WTC11 (cell line): Measurements from ENCODE around the gene MRPL34. TPM values are rescaled to one million over a fixed set of nuclear protein-coding genes. Genes with fewer than 3 reads are reported as not detected.

ENCODE experiments used
- ATAC-seq: fragments of 200-7000 bp; cut with Tn5 transposase; 2 replicates; pipeline ENCODE4 v1.10.0; 2021; ENCODE audit warnings: mild to moderate bottlenecking, moderate library complexity
- CTCF ChIA-PET: fragments of 300-600 bp; sonication (Branson Sonifier 250); formaldehyde crosslinking; loops from one replicate; lab custom pipeline; 2021; ENCODE audit warnings: antibody characterized with exemption; lab: Charles Lee
- POLR2A ChIA-PET: fragments of 350-600 bp; sonication (Branson Sonifier 250); formaldehyde crosslinking; loops from one replicate; lab custom pipeline; 2021; ENCODE audit warnings: antibody characterized with exemption; lab: Charles Lee
- DNase-seq: peaks from one replicate; pipeline ENCODE4 v3.0.0; 2021; ENCODE audit warnings: low spot score
- H3K27ac Mint-ChIP-seq: 2 replicates; pipeline ENCODE4 v1.8.0; 2021; ENCODE audit warnings: mixed read lengths
- H3K27me3 Mint-ChIP-seq: 2 replicates; pipeline ENCODE4 v1.8.0; 2021; ENCODE audit warnings: low read depth, mild to moderate bottlenecking, moderate library complexity, mixed read lengths
- H3K36me3 Mint-ChIP-seq: 2 replicates; pipeline ENCODE4 v1.8.0; 2021; ENCODE audit warnings: mixed read lengths
- H3K4me1 Mint-ChIP-seq: 2 replicates; pipeline ENCODE4 v1.8.0; 2022; ENCODE audit warnings: mixed read lengths
- H3K4me3 Mint-ChIP-seq: 2 replicates; pipeline ENCODE4 v1.8.0; 2021; ENCODE audit warnings: mild to moderate bottlenecking, moderate library complexity, mixed read lengths
- H3K9me3 Mint-ChIP-seq: 2 replicates; pipeline ENCODE4 v1.8.0; 2021; ENCODE audit warnings: mixed read lengths
- ARID4B ChIP-seq: sonication (generic); formaldehyde crosslinking; IDR thresholded peaks from 2 replicates; pipeline ENCODE4 v1.8.0; 2023; ENCODE audit warnings: missing genetic modification reagents, mild to moderate bottlenecking, borderline replicate concordance
- CREB1 ChIP-seq: sonication (generic); formaldehyde crosslinking; IDR thresholded peaks from 2 replicates; pipeline ENCODE4 v1.8.0; 2023; ENCODE audit warnings: mild to moderate bottlenecking, missing genetic modification reagents
- FOXP4 ChIP-seq: sonication (generic); formaldehyde crosslinking; IDR thresholded peaks from 2 replicates; pipeline ENCODE4 v1.8.0; 2022; ENCODE audit warnings: mild to moderate bottlenecking, missing genetic modification reagents
- MAX ChIP-seq: sonication (generic); formaldehyde crosslinking; IDR thresholded peaks from 2 replicates; pipeline ENCODE4 v1.8.0; 2022; ENCODE audit warnings: mild to moderate bottlenecking, missing genetic modification reagents
- NFE2L1 ChIP-seq: sonication (generic); formaldehyde crosslinking; IDR thresholded peaks from 2 replicates; pipeline ENCODE4 v1.8.1; 2023; ENCODE audit warnings: missing genetic modification reagents
- NFYB ChIP-seq: sonication (generic); formaldehyde crosslinking; conservative IDR thresholded peaks from 2 replicates; pipeline ENCODE4 v1.8.0; 2022; ENCODE audit warnings: low read depth, missing genetic modification reagents
- PRDM15 ChIP-seq: sonication (generic); formaldehyde crosslinking; IDR thresholded peaks from 2 replicates; pipeline ENCODE4 v1.8.0; 2022; ENCODE audit warnings: missing genetic modification reagents
- TEAD4 ChIP-seq: sonication (generic); formaldehyde crosslinking; IDR thresholded peaks from 2 replicates; pipeline ENCODE4 v1.8.0; 2022; ENCODE audit warnings: mild to moderate bottlenecking, missing genetic modification reagents
- USF1 ChIP-seq: sonication (generic); formaldehyde crosslinking; IDR thresholded peaks from 2 replicates; pipeline ENCODE4 v1.8.0; 2022; ENCODE audit warnings: mild to moderate bottlenecking, missing genetic modification reagents
- ZBTB21 ChIP-seq: sonication (generic); formaldehyde crosslinking; IDR thresholded peaks from 2 replicates; pipeline ENCODE4 v1.8.1; 2023; ENCODE audit warnings: mild to moderate bottlenecking, missing genetic modification reagents, borderline replicate concordance
- ZMAT4 ChIP-seq: fragments of 250-450 bp; sonication (Bioruptor Pico); IDR thresholded peaks from 2 replicates; pipeline ENCODE4 v1.9.0; 2021; ENCODE audit warnings: mild to moderate bottlenecking
- ZNF219 ChIP-seq: sonication (generic); formaldehyde crosslinking; IDR thresholded peaks from 2 replicates; pipeline ENCODE4 v1.8.0; 2023; ENCODE audit warnings: missing genetic modification reagents, mild to moderate bottlenecking, borderline replicate concordance
- ZNF396 ChIP-seq: fragments of 250-450 bp; sonication (Bioruptor Pico); IDR thresholded peaks from 2 replicates; pipeline ENCODE4 v1.8.0; 2021; ENCODE audit warnings: mild to moderate bottlenecking, moderate library complexity, borderline replicate concordance
- total RNA-seq: library from RNA; stranded (reverse); gene quantifications from 3 replicates; pipeline ENCODE4 v1.2.3, GENCODE V29; 2021

The MRPL34 gene
- total RNA-seq, 1 experiment from 2014 or later = 130 TPM

GRCh38 chr19:17337675-17338432 is 32.2 kb downstream of the MRPL34 start (continued):
- no peak; the same call in 1 of the 2 replicates for TF ChIP-seq USF1
- TF ChIP-seq TEAD4 (CRISPR knock-in tag) = no peak
- no peak for TF ChIP-seq ARID4B (CRISPR knock-in tag)

- CTCF ChIA-PET = interaction anchor here (0.5 to 3.0 kb wide), 13 partner anchors 9 to 238 kb away, joined by 3 to 11 read pairs (median 4); partner anchors contain the start of genes DDA1 and MRPL34
- no peaks in the 10 kb centered on the region for H3K9me3 Mint-ChIP-seq
- H3K27me3 Mint-ChIP-seq = no peaks in the 10 kb centered on the region
- H3K4me1 Mint-ChIP-seq = peaks cover 38% of the 10 kb centered on the region
- peaks cover 7% of the 10 kb centered on the region for H3K36me3 Mint-ChIP-seq
- H3K4me3 Mint-ChIP-seq = peak overlapping the region; percentile 99
- ATAC-seq (no peak), DNase-seq (no peak)
- no peak overlapping the region for H3K27ac Mint-ChIP-seq
- TF ChIP-seq ZBTB21 (no peak), FOXP4 (CRISPR knock-in tag) (peak; percentile 43; the same call in 1 of the 2 replicates)
- POLR2A ChIA-PET = interaction anchor here (1.0 to 1.6 kb wide), 4 partner anchors 10 to 33 kb away, joined by 3 to 11 read pairs (median 5); partner anchors contain the start of genes DDA1 and MRPL34
These were observed 32.9 kb downstream of the MRPL34 start for GRCh38 chr19:17338433-17339078.

GRCh38 chr19:17339088-17339741 is 33.5 kb downstream of the MRPL34 start:
- H3K4me3 Mint-ChIP-seq = peak overlapping the region; percentile 99
- ChIA-PET CTCF (interaction anchor here (0.7 to 3.0 kb wide), 12 partner anchors 10 to 237 kb away, joined by 3 to 11 read pairs (median 4); partner anchors contain the start of genes DDA1 and MRPL34), POLR2A (interaction anchor here (1.0 to 1.6 kb wide), 3 partner anchors 11 to 30 kb away, joined by 5 to 11 read pairs (median 5); partner anchors contain the start of gene DDA1)
- DNase-seq (peak; percentile 84), ATAC-seq (0 out of 2 replicates have a peak, but pooled peaks have one; percentile 1)
- H3K27ac Mint-ChIP-seq = peak overlapping the region; percentile 93
- no peaks in the 10 kb centered on the region for H3K27me3 Mint-ChIP-seq
- H3K36me3 Mint-ChIP-seq = peaks cover 10% of the 10 kb centered on the region
- peaks cover 34% of the 10 kb centered on the region for H3K4me1 Mint-ChIP-seq
- H3K9me3 Mint-ChIP-seq = no peaks in the 10 kb centered on the region
- TF ChIP-seq ZNF219 (no peak), ZMAT4 (CRISPR knock-in tag) (no peak), PRDM15 (no peak), TEAD4 (CRISPR knock-in tag) (no peak), CREB1 (CRISPR knock-in tag) (no peak), MAX (CRISPR knock-in tag) (no peak), NFYB (CRISPR knock-in tag) (no peak), NFE2L1 (CRISPR knock-in tag) (no peak), ZNF396 (CRISPR knock-in tag) (no peak)
